GM12878 (cell line): ENCODE data around the gene CENPP. TPM values are rescaled to one million over a fixed set of nuclear protein-coding genes. Genes with fewer than 3 reads are reported as not detected.

Experiments used
- EED ChIP-seq: sonication (generic); IDR thresholded peaks from 2 replicates; pipeline ENCODE4 v1.6.1; 2016; ENCODE audit warnings: antibody characterized with exemption, low read depth
- GABPA ChIP-seq: IDR thresholded peaks from 2 replicates; pipeline ENCODE4 v1.6.1; 2014; ENCODE audit warnings: antibody characterized with exemption, low read depth, mild to moderate bottlenecking, inconsistent platforms
- MAX ChIP-seq: IDR thresholded peaks from 2 replicates; pipeline ENCODE4 v1.6.1; 2012; ENCODE audit warnings: low read depth, low read length, improper control_type of control experiment
- YBX1 ChIP-seq: fragments of 450-650 bp; IDR thresholded peaks from 2 replicates; pipeline ENCODE4 v1.6.1; 2016; ENCODE audit warnings: antibody characterized with exemption
- polyA plus RNA-seq, 11 experiments: library from polyadenylated mRNA; depleted of rRNA in 4 of 11; unstranded in 6 of 11; stranded (reverse) in 5 of 11; fragments of >200 nt; fragmentation: Nextera tagmentation in 4 of 11; fragmentation: Illumina TruSeq in 1 of 11; extraction: Ambion mirVana in 4 of 11; extraction: Trizol in 1 of 11; gene quantifications; 1 replicate in 1 of 11; 2 replicates in 10 of 11; pipeline versions ENCODE4 v1.2.1 to v1.2.3, GENCODE V29; 2011 to 2016; ENCODE audit warnings: inconsistent platforms in 2 of 11, missing spikeins in 2 of 11, low read depth in 1 of 11
- total RNA-seq, 4 experiments: library from RNA; depleted of rRNA in 3 of 4; stranded (reverse); fragments of >200 nt in 3 of 4; fragmentation: Illumina TruSeq in 1 of 4; extraction: Trizol in 1 of 4; gene quantifications; 2 replicates each; pipeline versions ENCODE4 v1.2.1 to v1.2.3, GENCODE V29; 2013 to 2021
- TF ChIP-seq, protein P1 (sequence below): IDR thresholded peaks from 2 replicates; pipeline ENCODE4 v1.6.1; 2012; ENCODE audit warnings: improper control_type of control experiment, low read depth, low read length; ENCODE audit not compliant: insufficient replicate concordance
- TF ChIP-seq, protein P2 (sequence below): fragments of 450-650 bp; IDR thresholded peaks from 2 replicates; pipeline ENCODE4 v1.6.1; 2014; ENCODE audit warnings: mild to moderate bottlenecking

CENPP gene
- total and polyA plus RNA-seq, 10 of the 15 experiments (the other 5 are each of a cell fraction or from before 2014, with no cell fraction given), result 9.4 to 31.4 (median 19.8) TPM

DNA sequence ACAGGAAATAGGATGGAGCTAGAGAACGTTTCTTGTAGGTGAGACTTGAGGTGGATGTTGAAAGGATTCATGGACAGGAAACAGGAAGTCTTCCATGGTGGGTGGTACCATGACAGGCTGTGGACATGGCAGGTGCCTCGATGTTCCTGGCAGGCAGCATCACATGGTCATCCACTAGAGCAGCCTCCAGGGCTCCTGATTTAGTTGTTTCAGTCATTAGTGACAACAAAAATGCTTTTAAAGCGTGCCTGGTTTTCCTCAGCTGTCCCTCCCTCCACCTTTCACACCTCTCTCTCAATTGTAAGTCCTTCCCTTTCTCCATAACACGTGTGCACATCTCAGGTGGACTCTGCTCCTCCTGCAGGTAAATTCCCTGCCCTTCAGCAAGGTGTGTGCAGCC is 181.7 kb downstream of the CENPP start (continued):
- TF ChIP-seq, protein P1, sequence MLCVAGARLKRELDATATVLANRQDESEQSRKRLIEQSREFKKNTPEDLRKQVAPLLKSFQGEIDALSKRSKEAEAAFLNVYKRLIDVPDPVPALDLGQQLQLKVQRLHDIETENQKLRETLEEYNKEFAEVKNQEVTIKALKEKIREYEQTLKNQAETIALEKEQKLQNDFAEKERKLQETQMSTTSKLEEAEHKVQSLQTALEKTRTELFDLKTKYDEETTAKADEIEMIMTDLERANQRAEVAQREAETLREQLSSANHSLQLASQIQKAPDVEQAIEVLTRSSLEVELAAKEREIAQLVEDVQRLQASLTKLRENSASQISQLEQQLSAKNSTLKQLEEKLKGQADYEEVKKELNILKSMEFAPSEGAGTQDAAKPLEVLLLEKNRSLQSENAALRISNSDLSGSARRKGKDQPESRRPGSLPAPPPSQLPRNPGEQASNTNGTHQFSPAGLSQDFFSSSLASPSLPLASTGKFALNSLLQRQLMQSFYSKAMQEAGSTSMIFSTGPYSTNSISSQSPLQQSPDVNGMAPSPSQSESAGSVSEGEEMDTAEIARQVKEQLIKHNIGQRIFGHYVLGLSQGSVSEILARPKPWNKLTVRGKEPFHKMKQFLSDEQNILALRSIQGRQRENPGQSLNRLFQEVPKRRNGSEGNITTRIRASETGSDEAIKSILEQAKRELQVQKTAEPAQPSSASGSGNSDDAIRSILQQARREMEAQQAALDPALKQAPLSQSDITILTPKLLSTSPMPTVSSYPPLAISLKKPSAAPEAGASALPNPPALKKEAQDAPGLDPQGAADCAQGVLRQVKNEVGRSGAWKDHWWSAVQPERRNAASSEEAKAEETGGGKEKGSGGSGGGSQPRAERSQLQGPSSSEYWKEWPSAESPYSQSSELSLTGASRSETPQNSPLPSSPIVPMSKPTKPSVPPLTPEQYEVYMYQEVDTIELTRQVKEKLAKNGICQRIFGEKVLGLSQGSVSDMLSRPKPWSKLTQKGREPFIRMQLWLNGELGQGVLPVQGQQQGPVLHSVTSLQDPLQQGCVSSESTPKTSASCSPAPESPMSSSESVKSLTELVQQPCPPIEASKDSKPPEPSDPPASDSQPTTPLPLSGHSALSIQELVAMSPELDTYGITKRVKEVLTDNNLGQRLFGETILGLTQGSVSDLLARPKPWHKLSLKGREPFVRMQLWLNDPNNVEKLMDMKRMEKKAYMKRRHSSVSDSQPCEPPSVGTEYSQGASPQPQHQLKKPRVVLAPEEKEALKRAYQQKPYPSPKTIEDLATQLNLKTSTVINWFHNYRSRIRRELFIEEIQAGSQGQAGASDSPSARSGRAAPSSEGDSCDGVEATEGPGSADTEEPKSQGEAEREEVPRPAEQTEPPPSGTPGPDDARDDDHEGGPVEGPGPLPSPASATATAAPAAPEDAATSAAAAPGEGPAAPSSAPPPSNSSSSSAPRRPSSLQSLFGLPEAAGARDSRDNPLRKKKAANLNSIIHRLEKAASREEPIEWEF, result no peak
- TF ChIP-seq MAX (no peak), YBX1 (no peak), EED (no peak), GABPA (no peak)
- TF ChIP-seq, protein P2, sequence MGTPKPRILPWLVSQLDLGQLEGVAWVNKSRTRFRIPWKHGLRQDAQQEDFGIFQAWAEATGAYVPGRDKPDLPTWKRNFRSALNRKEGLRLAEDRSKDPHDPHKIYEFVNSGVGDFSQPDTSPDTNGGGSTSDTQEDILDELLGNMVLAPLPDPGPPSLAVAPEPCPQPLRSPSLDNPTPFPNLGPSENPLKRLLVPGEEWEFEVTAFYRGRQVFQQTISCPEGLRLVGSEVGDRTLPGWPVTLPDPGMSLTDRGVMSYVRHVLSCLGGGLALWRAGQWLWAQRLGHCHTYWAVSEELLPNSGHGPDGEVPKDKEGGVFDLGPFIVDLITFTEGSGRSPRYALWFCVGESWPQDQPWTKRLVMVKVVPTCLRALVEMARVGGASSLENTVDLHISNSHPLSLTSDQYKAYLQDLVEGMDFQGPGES, result no peak
